ENCODE data around the gene CHRNA3. TPM values are rescaled to one million over a fixed set of nuclear protein-coding genes. Genes with fewer than 3 reads are reported as not detected.

CHRNA3 gene
- total and polyA plus RNA-seq, 8 donors: 0.10 to 0.27 (median 0.20) TPM; not detected in 1

GRCh38 chr15:78627348-78627747 lies 6.6 kb upstream of the CHRNA3 start:
- DNase-seq: no peak
- no peak for TF ChIP-seq CTCF (IDR thresholded peaks at IDR 0.05)
- H3K36me3 ChIP-seq: no peaks in the 10 kb centered on the region
- H3K27ac ChIP-seq: no peak overlapping the region
- peaks cover 7 to 52% of the 10 kb centered on the region in 2 donors for H3K27me3 ChIP-seq
- intact Hi-C loops (cut with DNase I): no loop called here
- H3K4me1 ChIP-seq: no peaks in the 10 kb centered on the region
- H3K4me3 ChIP-seq: no peak overlapping the region
- no peak for ATAC-seq
- no peaks in the 10 kb centered on the region for H3K9me3 ChIP-seq

- Histone ChIP-seq H3K27me3 (peaks cover 16 to 61% of the 10 kb centered on the region in 2 donors), H3K4me3 (no peak overlapping the region), H3K27ac (no peak overlapping the region), H3K4me1 (no peaks in the 10 kb centered on the region), H3K9me3 (no peaks in the 10 kb centered on the region), H3K36me3 (no peaks in the 10 kb centered on the region)
- intact Hi-C loops (cut with DNase I): no loop called here
- no peak for ATAC-seq
- no peak for DNase-seq
- TF ChIP-seq CTCF (IDR thresholded peaks at IDR 0.05): no peak
Measured at GRCh38 chr15:78626381-78626995, 5.7 kb upstream of the CHRNA3 start.

GRCh38 chr15:78625606-78626280 lies 4.9 kb upstream of the CHRNA3 start:
- Histone ChIP-seq H3K27ac (no peak overlapping the region), H3K36me3 (no peaks in the 10 kb centered on the region), H3K4me3 (no peak overlapping the region), H3K27me3 (peaks cover 23 to 68% of the 10 kb centered on the region in 2 donors), H3K9me3 (no peaks in the 10 kb centered on the region), H3K4me1 (peaks cover 0 to 4% of the 10 kb centered on the region in 2 donors)
- intact Hi-C loops (cut with DNase I): no loop called here
- ATAC-seq (no peak), DNase-seq (no peak)
- no peak for TF ChIP-seq CTCF (IDR thresholded peaks at IDR 0.05)

- H3K36me3 ChIP-seq: no peaks in the 10 kb centered on the region
- DNase-seq (no peak), ATAC-seq (no peak)
- no peak overlapping the region for H3K4me3 ChIP-seq
- no peak for TF ChIP-seq CTCF (IDR thresholded peaks at IDR 0.05)
- intact Hi-C loops (cut with DNase I): no loop called here
- H3K9me3 ChIP-seq: no peaks in the 10 kb centered on the region
- H3K27me3 ChIP-seq: peaks cover 31 to 76% of the 10 kb centered on the region in 2 donors
- H3K27ac ChIP-seq: no peak overlapping the region
- H3K4me1 ChIP-seq: peaks cover 0 to 12% of the 10 kb centered on the region in 2 donors
Measured at GRCh38 chr15:78624651-78625590, 4.1 kb upstream of the CHRNA3 start.

All from left lung (tissue), 10 donors.